Liver (tissue), 9 donors: Measurements from ENCODE around the gene HAPLN2. TPM values are rescaled to one million over a fixed set of nuclear protein-coding genes. Genes with fewer than 3 reads are reported as not detected.

Experiments
- DNase-seq: peaks from one replicate; pipeline ENCODE4 v3.0.0-alpha.2; 2017; ENCODE audit warnings: low spot score
- H3K27ac ChIP-seq, 2 donors: one replicate each; pipeline ENCODE4 v1.7.0; 2013; ENCODE audit warnings: inconsistent platforms in 2 of 2, low read length in 2 of 2, control low read depth in 1 of 2, low read depth in 1 of 2, mild to moderate bottlenecking in 1 of 2
- H3K27me3 ChIP-seq, 4 donors: one replicate each; pipeline versions ENCODE4 v1.6.1 to v1.7.0; 2013; ENCODE audit warnings: low read length in 3 of 4, inconsistent platforms in 1 of 4, mild to moderate bottlenecking in 1 of 4, moderate library complexity in 1 of 4; ENCODE audit not compliant: control insufficient read depth in 4 of 4, insufficient read depth in 4 of 4
- H3K36me3 ChIP-seq, 4 donors: one replicate each; pipeline versions ENCODE4 v1.6.1 to v1.7.0; 2013; ENCODE audit warnings: low read length in 3 of 4, mild to moderate bottlenecking in 3 of 4, low read depth in 1 of 4, moderate library complexity in 1 of 4; ENCODE audit not compliant: control insufficient read depth in 4 of 4, insufficient read depth in 3 of 4
- H3K4me1 ChIP-seq, 4 donors: one replicate each; pipeline versions ENCODE4 v1.6.1 to v1.7.0; 2013; ENCODE audit warnings: low read length in 3 of 4, mild to moderate bottlenecking in 3 of 4, moderate library complexity in 1 of 4; ENCODE audit not compliant: control insufficient read depth in 4 of 4, insufficient read depth in 4 of 4
- H3K4me3 ChIP-seq, 3 donors: one replicate each; pipeline versions ENCODE4 v1.6.1 to v1.7.0; 2013; ENCODE audit warnings: low read length in 3 of 3, control low read depth in 1 of 3, low read depth in 1 of 3, mild to moderate bottlenecking in 1 of 3
- H3K9ac ChIP-seq, 2 donors: one replicate each; pipeline ENCODE4 v1.7.0; 2013; ENCODE audit warnings: low read length in 2 of 2, mild to moderate bottlenecking in 2 of 2, moderate library complexity in 2 of 2, control low read depth in 1 of 2, low read depth in 1 of 2
- H3K9me3 ChIP-seq, 4 donors: one replicate each; pipeline versions ENCODE4 v1.6.1 to v1.7.0; 2013; ENCODE audit warnings: low read length in 3 of 4; ENCODE audit not compliant: control insufficient read depth in 4 of 4
- ATF3 ChIP-seq: IDR thresholded peaks from 2 replicates; pipeline ENCODE4 v1.6.1; 2016; ENCODE audit warnings: antibody characterized with exemption
- CTCF ChIP-seq: fragments of 150-350 bp; IDR thresholded peaks from 2 replicates; pipeline ENCODE4 v1.5.1; 2017; ENCODE audit warnings: improper control_type of control experiment, low read depth, low read length; ENCODE audit not compliant: missing input control
- EGR1 ChIP-seq, 2 donors: IDR thresholded peaks; 2 replicates each; pipeline ENCODE4 v1.6.1; 2016 to 2018; ENCODE audit warnings: antibody characterized with exemption in 2 of 2, low read depth in 2 of 2
- FOXA1 ChIP-seq: IDR thresholded peaks from 2 replicates; pipeline ENCODE4 v1.6.1; 2016; ENCODE audit warnings: antibody characterized with exemption
- FOXA2 ChIP-seq: IDR thresholded peaks from 2 replicates; pipeline ENCODE4 v1.6.1; 2016; ENCODE audit warnings: antibody characterized with exemption
- GABPA ChIP-seq, 2 donors: IDR thresholded peaks in 1 of 2; conservative IDR thresholded peaks in 1 of 2; 2 replicates each; pipeline ENCODE4 v1.6.1; 2016; ENCODE audit warnings: antibody characterized with exemption in 2 of 2, mild to moderate bottlenecking in 1 of 2, moderate library complexity in 1 of 2
- HNF4G ChIP-seq: IDR thresholded peaks from 2 replicates; pipeline ENCODE4 v1.6.1; 2016; ENCODE audit warnings: antibody characterized with exemption
- JUND ChIP-seq, 2 donors: IDR thresholded peaks; 2 replicates each; pipeline ENCODE4 v1.6.1; 2016; ENCODE audit warnings: antibody characterized with exemption in 2 of 2
- MAX ChIP-seq: IDR thresholded peaks from 2 replicates; pipeline ENCODE4 v1.6.1; 2016; ENCODE audit warnings: antibody characterized with exemption
- NR2F2 ChIP-seq: IDR thresholded peaks from 2 replicates; pipeline ENCODE4 v1.6.1; 2016; ENCODE audit warnings: antibody characterized with exemption
- RAD21 ChIP-seq, 2 donors: IDR thresholded peaks; 2 replicates each; pipeline ENCODE4 v1.6.1; 2016; ENCODE audit warnings: antibody characterized with exemption in 2 of 2, mild to moderate bottlenecking in 2 of 2
- REST ChIP-seq: IDR thresholded peaks from 2 replicates; pipeline ENCODE4 v1.6.1; 2016; ENCODE audit warnings: antibody characterized with exemption, mild to moderate bottlenecking
- RXRA ChIP-seq, 2 donors: IDR thresholded peaks; 2 replicates each; pipeline ENCODE4 v1.6.1; 2017 to 2018; ENCODE audit warnings: antibody characterized with exemption in 2 of 2, mild to moderate bottlenecking in 1 of 2
- SP1 ChIP-seq: IDR thresholded peaks from 2 replicates; pipeline ENCODE4 v1.6.1; 2018; ENCODE audit warnings: antibody characterized with exemption, mild to moderate bottlenecking
- TAF1 ChIP-seq: conservative IDR thresholded peaks from 2 replicates; pipeline ENCODE4 v1.6.1; 2016; ENCODE audit warnings: antibody characterized with exemption, mild to moderate bottlenecking
- ZBTB33 ChIP-seq: IDR thresholded peaks from 2 replicates; pipeline ENCODE4 v1.6.1; 2016; ENCODE audit warnings: antibody characterized with exemption
- WGBS: extraction: QIAGEN DNeasy Blood & Tissue Kit; methylation state at CpG from one replicate; pipeline ENCODE4 v1.1.7; 2013; 5-methylcytosine and 5-hydroxymethylcytosine counted together
- polyA plus RNA-seq, 2 donors: library from polyadenylated mRNA; stranded (reverse) in 1 of 2; unstranded in 1 of 2; fragments of 200-250 nt in 1 of 2; fragments of >200 nt in 1 of 2; fragmentation: Nextera tagmentation in 1 of 2; extraction: Ambion mirVana in 1 of 2; gene quantifications; one replicate each; pipeline versions ENCODE4 v1.2.1 to v1.2.3, GENCODE V29; 2013 to 2015
- total RNA-seq, 2 donors: library from RNA; depleted of rRNA; stranded (reverse); fragments of >200 nt; gene quantifications; one replicate each; pipeline ENCODE4 v1.2.3, GENCODE V29; 2014
- donor health status: healthy.
- donor health status: healthy.
- donor health status: healthy.
- donor health status: healthy.
- donor health status: healthy.

Gene HAPLN2
- total and polyA plus RNA-seq, 4 donors = 0.03 to 0.08 TPM; not detected in 2

GRCh38 chr1:156664046-156664766 lies 45.0 kb downstream of the HAPLN2 start (continued):
- TF ChIP-seq NR2F2 = no peak
- no peak for TF ChIP-seq FOXA1
- no peak for TF ChIP-seq JUND (IDR thresholded peaks at IDR 0.05)
- TF ChIP-seq ZBTB33 = no peak

- TF ChIP-seq REST (peak; percentile 16), JUND (IDR thresholded peaks at IDR 0.05) (no peak), NR2F2 (peak; percentile 14), SP1 (peak; percentile 24), MAX (no peak)
- H3K9me3 ChIP-seq = no peaks in the 10 kb centered on the region
- H3K9ac ChIP-seq = no peak overlapping the region
- H3K4me3 ChIP-seq = no peak overlapping the region
- no peaks in the 10 kb centered on the region for H3K36me3 ChIP-seq
- no peak for DNase-seq
- WGBS = 27% methylated on average over 16 of the region's 16 CpGs
- H3K4me1 ChIP-seq = peaks cover 0 to 29% (median 9%) of the 10 kb centered on the region in 4 donors
- H3K27me3 ChIP-seq = peaks cover 0 to 2% (median 0%) of the 10 kb centered on the region in 4 donors
- H3K27ac ChIP-seq = peak overlapping the region; percentile 42 to 59
Measured at GRCh38 chr1:156664767-156665411, 45.7 kb downstream of the HAPLN2 start.

GRCh38 chr1:156665539-156665938 lies 46.3 kb downstream of the HAPLN2 start:
- Histone ChIP-seq H3K4me1 (peaks cover 0 to 25% (median 9%) of the 10 kb centered on the region in 4 donors), H3K27ac (no peak overlapping the region), H3K4me3 (no peak overlapping the region), H3K27me3 (peaks cover 0 to 2% (median 0%) of the 10 kb centered on the region in 4 donors), H3K9me3 (no peaks in the 10 kb centered on the region), H3K36me3 (no peaks in the 10 kb centered on the region), H3K9ac (no peak overlapping the region)
- no peak for DNase-seq
- 48% methylated on average over 3 of the region's 3 CpGs for WGBS
- TF ChIP-seq FOXA2 (no peak), FOXA1 (no peak), RAD21 (IDR thresholded peaks at IDR 0.05) (no peak), NR2F2 (no peak), HNF4G (no peak), RXRA (IDR thresholded peaks at IDR 0.05) (no peak), CTCF (no peak), ATF3 (no peak), REST (no peak), TAF1 (no peak), MAX (no peak), GABPA (IDR thresholded peaks at IDR 0.05 in 1 of 2, conservative IDR thresholded peaks at IDR 0.05 in 1 of 2) (no peak), EGR1 (IDR thresholded peaks at IDR 0.05; ENCODE audit: low read depth in 2 of 2) (no peak), JUND (IDR thresholded peaks at IDR 0.05) (no peak), SP1 (no peak)
